ENCODE measurements around the gene ZNF439.
A peak's percentile ranks its signal among the peaks of the same experiment; 100 is the strongest.
"Not testable (repeated sequence)": the region's sequence is repeated elsewhere in the genome, so short reads cannot be mapped to it uniquely, and the experiment has no call there.

The ZNF439 gene

DNA sequence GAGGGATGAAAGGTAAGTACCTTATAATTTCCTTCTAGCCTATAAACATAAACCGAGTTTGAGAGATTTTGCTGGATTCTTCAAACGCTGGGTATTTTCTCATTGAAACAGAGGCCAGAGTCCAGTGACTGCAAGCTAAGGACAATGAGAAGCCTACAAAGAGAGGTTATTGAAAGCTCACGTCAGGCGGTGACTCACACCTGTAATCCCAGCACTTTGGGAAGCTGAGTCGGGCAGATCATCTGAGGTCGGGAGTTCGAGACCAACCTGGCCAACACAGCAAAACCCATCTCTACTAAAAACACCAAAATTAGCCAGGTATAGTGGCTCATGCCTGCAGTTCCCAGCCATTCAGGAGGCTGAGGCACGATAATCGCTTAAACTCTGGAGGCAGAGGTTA, 24.1 kb downstream of the ZNF439 start:
- no peak for DNase-seq

GRCh38 chr19:11873762-11874161, 25.2 kb downstream of the ZNF439 start:
- no peak for DNase-seq

GRCh38 chr19:11879687-11880266, 31.3 kb downstream of the ZNF439 start:
- DNase-seq: peak; percentile 56

DNA sequence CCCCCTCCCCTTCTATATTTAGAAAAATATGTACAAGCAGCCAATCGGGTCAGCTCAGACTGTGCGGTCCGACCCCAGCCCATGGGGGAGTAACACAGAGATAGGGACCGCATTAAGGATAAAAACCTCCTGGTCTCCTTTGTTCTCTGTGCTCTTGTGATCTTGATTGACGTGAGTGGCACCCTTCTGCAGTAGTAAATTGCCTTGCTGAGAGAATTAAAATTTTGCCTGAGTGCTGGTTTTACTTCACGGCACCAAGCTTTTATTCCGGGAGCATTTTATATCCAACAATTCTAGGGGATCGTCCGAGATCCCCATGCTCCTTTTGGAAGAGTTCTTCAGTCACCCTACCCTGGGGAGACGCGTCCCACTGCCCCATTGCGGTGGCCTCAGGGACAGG, 32.1 kb downstream of the ZNF439 start:
- no peak for DNase-seq

DNA sequence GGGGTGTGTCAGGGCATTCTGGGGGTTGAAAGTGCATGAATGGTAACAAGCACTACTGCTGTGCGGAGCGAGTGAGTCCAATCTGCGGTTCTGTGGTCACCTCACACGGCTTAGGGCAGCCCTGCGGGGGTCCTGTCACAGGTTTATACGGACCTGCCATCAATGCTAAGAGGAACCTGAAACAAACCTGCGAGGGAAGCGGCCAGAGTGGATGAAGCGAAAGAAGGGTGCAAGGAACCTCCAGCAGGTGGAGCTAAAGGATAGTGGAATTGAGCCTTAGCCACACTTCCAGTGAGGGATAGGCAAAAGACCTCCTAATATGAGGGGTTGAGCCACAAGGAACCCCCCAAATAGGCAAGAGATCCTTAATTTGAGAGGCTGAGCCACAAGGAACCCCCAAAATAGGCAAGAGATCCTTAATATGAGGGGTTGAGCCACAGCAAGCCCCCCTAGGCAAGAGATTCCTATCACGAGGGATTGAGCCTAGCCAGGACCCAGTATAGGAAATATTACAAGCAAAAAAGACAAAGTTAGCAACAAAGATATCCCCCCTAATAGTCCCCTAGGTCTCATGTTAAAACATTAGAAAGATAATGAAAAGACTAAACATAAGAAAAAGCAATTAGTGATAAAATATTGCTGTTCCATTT, 32.8 kb downstream of the ZNF439 start:
- peak; percentile 76 for DNase-seq

GRCh38 chr19:11882606-11883005, 34.1 kb downstream of the ZNF439 start:
- no peak for DNase-seq

DNA sequence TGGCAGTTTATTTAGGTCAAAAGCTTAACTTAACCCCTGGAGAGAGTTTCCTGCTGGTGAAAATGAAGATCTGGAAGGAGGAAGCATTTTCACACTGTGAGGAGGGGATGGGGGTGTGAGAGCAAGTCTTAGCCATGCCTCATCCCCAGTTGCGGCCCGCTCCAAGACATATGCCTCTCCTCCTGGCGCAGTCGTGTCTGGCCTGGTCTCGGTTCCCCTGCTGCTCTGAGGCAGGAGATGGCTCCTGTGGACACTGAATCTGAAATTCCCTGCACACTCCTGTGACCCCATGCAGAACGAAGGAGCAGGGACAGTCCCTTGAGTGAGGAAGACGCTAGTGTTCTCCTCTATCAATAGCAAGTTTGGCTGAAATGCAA, 38.7 kb downstream of the ZNF439 start:
- peak; percentile 50 for DNase-seq

DNA sequence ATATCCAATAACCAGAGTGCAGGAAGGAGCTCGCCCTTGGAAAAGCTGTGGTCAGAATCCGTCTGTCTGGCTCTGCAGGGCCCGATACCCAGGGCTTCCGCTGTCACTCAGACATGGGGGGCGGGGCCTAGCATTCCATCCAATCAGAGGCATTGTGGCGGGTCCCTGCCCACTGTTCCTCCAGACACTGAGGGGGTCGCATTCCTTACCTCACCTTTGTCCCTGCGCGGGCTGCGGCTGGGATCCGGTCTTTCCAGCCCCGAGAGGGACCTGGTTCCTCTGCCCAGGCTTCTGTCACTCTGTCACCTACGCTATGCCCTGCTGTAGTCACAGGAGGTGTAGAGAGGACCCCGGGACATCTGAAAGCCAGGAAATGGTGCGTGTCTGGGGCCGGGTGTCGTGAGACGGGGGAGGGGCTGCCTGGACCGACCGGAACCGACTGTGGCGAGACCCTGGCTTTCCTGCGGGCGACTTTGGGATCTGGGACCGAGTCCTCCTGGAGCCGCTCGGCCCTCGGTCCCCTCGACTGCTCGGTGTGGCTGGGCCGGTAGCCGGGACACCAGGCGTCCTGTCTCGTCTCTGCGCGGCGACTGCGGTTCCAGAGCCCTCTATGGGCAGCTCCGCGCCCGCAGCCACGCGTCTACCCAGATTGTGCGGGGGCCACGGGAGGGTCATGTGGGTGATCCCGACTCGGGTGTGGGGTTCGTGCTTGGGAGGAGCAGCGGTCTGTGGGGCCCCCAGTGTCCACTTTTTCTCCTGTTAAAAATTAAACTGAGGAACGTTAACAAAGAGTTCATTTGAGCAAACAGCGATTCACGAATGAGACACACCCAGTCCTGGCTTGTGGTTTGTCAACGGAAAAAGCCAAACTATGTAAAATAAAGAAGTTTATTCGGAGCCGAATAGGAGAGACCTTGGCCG, 39.3 kb downstream of the ZNF439 start, which contains the start of gene ZNF69:
Gene ZNF69 (plus strand): TSS at position 172 of the 921 bp plus-strand sequence. CDS start 142 bp downstream, at position 314.
- DNase-seq: peak; percentile 98

- DNase-seq: not testable (repeated sequence)
Measured at GRCh38 chr19:11889901-11890300, 41.4 kb downstream of the ZNF439 start.

DNA sequence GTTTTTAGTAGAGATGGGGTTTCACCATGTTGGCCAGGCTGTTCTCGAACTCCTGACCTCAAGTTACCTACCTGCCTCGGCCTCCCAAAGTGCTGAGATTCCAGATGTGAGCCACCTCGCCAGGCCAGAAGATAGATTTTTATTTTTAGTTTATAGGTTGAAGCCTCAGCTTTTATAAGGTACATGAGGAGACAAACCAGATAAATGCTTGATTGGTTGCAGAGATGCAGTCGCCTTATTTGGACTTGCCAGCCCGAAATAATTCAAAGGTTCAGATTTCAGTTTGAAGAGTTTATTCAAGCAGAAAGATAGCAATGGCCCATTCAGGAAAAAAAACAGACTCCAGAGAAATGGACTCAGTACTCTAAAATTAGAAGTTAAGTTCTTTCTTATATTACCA, 42.1 kb downstream of the ZNF439 start:
- DNase-seq: no peak

GRCh38 chr19:11894851-11895250, 46.3 kb downstream of the ZNF439 start:
- DNase-seq: no peak

DNA sequence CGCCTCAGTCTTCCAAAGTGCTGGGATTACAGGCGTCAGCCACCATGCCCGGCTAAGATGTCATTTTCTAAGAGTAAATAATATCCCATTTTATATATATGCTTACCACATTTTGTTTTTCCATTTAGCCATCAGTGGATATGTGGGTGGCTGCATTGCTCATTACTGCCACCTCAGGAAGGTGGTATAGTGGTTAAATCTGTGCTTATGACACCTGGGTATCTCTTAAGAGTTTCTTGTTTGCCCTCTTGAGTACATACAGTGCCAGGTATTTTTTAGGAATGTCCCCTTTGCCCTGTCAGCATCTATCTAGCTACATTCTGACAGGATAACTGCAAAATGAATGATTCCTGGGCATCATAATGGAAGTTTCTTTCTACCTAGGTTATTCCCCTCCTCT, 53.7 kb downstream of the ZNF439 start:
- no peak for DNase-seq

DNA sequence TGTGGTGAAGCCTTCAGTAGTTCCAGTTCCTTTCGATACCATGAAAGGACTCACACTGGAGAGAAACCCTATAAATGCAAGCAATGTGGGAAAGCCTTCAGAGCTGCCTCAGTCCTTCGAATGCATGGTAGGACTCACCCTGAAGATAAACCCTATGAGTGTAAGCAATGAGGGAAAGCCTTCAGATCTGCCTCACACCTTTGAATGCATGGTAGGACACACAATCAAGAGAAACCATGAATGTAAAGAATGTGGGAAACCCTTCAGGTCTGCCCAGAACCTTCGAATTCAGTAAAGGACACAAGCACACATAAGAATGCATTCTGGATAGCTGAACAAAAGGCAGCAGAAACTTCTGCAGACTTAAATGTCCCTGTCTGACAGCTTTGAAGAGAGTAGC, 57.4 kb downstream of the ZNF439 start:
- DNase-seq: no peak

- not testable (repeated sequence) for DNase-seq
Measured at GRCh38 chr19:11911937-11912336, 63.4 kb downstream of the ZNF439 start.

GRCh38 chr19:11914417-11915051, 66.0 kb downstream of the ZNF439 start:
- not testable (repeated sequence) for DNase-seq
